Thyroid gland (tissue), 4 donors: ENCODE measurements around the gene CD72.

ENCODE experiments used
- POLR2A ChIP-seq, 2 donors: fragments of 450-650 bp; IDR thresholded peaks; one replicate each; pipeline ENCODE4 v1.6.1; 2017; ENCODE audit warnings: antibody characterized with exemption in 2 of 2, mild to moderate bottlenecking in 2 of 2, moderate library complexity in 1 of 2
- TF ChIP-seq, protein P1 (sequence below), 6 experiments: fragments of 200-600 bp in 3 of 6; fragments of 450-650 bp in 3 of 6; sonication (generic) in 3 of 6; IDR thresholded peaks; one replicate each; pipeline ENCODE4 v1.5.1; 2016 to 2019; ENCODE audit warnings: antibody characterized with exemption in 6 of 6, mild to moderate bottlenecking in 2 of 6, inconsistent platforms in 1 of 6, moderate library complexity in 1 of 6

DNA sequence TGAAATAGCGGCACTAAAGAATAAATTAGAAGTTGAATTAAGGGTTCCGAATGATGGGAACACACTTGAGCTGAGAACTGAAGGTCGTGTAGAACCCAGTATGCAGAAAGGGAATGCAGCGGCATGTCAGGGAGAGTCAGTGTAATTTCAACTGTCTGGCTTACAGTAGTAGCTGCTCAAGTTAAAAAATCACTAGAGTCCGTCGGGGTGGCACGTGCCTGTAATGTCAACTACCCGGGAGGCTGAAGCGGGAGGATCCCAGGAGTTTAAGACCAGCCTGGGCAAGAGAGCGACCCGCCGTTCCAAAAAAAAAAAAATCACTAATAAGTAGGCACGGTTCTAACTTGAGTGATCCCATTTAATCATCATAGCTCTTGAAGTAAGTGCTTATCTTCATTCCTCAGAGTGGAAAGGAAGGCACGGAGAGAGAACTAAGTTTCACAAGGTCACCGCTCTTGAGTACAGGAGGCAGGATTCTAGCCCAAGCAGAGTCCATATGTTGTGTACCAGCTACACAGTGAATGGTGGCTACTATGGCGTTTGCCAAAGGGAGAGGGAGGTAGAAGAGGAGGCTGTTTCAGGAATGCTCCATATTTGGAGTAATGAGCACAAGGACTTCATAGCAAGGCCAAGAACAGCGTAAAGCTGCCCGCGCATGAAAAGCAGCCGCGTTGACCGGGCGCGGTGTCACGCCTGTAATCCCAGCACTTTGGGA lies 38.8 kb upstream of the CD72 start:
- TF ChIP-seq, protein P1, sequence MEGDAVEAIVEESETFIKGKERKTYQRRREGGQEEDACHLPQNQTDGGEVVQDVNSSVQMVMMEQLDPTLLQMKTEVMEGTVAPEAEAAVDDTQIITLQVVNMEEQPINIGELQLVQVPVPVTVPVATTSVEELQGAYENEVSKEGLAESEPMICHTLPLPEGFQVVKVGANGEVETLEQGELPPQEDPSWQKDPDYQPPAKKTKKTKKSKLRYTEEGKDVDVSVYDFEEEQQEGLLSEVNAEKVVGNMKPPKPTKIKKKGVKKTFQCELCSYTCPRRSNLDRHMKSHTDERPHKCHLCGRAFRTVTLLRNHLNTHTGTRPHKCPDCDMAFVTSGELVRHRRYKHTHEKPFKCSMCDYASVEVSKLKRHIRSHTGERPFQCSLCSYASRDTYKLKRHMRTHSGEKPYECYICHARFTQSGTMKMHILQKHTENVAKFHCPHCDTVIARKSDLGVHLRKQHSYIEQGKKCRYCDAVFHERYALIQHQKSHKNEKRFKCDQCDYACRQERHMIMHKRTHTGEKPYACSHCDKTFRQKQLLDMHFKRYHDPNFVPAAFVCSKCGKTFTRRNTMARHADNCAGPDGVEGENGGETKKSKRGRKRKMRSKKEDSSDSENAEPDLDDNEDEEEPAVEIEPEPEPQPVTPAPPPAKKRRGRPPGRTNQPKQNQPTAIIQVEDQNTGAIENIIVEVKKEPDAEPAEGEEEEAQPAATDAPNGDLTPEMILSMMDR (IDR thresholded peaks at IDR 0.05): no peak
- TF ChIP-seq POLR2A (IDR thresholded peaks at IDR 0.05): no peak
